GM12864 (cell line): ENCODE data around the gene SELENOO.

Source experiments
- DNase-seq: peaks from one replicate; pipeline ENCODE4 v3.0.0-alpha.2; 2011; ENCODE audit warnings: low read depth
- H3K4me3 ChIP-seq: 2 replicates; pipeline ENCODE4 v1.5.1; 2011; ENCODE audit warnings: mild to moderate bottlenecking, low read depth, low read length, control low read depth
- CTCF ChIP-seq: IDR thresholded peaks from 2 replicates; pipeline ENCODE4 v1.5.1; 2011; ENCODE audit warnings: low read depth, mild to moderate bottlenecking, moderate library complexity, low read length, control low read depth, inconsistent platforms; ENCODE audit errors: missing control alignments

Gene SELENOO

GRCh38 chr22:50178871-50179869 is 21.6 kb upstream of the SELENOO start:
- no peak for DNase-seq
- H3K4me3 ChIP-seq: no peak overlapping the region
- TF ChIP-seq CTCF: no peak

DNA sequence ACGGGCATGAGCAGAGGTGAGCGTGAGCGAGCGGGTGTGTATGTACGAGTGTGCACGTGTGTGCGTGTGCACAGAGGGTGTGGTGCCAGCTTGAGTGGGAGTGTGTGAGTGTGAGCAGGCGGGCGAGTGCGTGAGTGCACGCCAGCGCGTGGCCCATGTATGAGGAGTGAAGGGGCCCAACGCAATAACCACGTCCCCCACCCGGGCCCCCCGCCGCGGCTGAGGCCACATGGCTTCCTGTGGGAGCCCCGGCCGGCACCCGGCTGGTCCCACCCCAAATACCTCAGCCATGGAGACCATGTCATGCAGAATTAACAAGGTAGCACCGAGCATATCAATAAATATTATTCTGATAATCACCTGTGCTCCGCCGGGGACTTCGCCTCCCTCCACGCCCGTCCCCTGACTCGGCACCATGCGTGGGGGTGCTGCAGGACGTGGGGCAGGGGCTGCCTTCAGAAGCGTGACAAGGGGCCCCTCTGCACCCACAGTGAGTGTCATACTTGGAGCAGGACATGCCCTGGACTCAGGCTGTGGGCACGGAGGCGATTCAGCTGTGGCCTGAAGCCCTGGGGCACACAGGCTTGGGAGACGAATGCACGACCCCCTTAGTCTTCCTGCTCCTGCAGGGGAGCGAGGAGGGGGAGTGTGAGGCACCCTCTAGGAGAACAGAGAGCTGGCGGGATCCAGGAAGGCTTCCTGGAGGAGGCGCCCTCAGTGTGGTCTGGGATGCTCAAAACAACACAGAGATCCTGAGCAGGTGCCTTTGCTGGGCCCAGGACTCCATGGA is 20.7 kb upstream of the SELENOO start:
- no peak overlapping the region for H3K4me3 ChIP-seq
- no peak for DNase-seq

GRCh38 chr22:50180727-50181521 is 19.9 kb upstream of the SELENOO start:
- DNase-seq: no peak
- no peak for TF ChIP-seq CTCF
- no peak overlapping the region for H3K4me3 ChIP-seq

More for the DNA sequence above, 20.7 kb upstream of the SELENOO start:
- no peak for TF ChIP-seq CTCF

DNA sequence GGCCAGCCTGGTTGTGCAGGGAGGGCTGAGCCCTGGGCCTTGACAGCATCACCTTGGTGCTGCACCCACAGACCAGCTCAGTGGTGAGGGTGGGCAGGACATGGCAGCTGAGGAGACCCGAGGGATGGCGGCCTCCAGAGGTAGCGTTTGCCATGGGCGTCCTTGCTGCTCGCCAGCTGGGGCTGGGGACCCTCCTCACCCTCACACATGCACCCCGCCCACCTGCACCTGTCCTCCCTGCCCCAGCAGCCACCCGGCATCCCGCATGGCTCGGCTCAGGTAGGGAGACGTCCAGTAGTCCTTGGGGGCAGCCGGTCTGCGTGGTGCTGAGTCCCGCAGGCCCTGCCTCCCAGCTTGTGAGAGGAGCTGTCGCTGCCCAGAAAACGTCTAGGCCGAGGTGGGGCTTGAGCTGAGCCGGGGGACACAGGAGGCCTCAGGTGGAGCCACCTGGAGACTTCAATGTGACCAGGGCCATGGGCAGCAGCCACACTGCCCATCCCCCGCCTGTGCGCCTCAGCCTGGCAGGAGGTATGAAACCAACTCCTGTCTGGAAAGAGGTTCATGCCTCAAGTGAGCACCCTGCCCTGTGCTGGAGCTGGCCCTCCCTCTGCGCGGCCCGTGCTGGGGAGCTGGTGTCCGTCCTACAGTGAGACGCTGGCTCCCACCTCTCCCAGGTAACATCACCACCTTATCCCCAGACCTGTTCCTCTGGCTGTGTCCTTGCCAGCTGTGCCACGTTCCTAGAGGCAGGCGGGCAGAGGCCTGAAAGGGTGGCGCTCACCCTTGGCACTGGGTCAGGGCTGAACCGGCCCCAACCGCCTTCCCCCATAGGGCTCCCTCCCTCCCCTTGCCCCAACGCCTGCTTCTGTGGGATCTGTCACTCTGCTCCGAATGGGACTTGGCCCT is 18.4 kb upstream of the SELENOO start:
- no peak for TF ChIP-seq CTCF
- no peak for DNase-seq

DNA sequence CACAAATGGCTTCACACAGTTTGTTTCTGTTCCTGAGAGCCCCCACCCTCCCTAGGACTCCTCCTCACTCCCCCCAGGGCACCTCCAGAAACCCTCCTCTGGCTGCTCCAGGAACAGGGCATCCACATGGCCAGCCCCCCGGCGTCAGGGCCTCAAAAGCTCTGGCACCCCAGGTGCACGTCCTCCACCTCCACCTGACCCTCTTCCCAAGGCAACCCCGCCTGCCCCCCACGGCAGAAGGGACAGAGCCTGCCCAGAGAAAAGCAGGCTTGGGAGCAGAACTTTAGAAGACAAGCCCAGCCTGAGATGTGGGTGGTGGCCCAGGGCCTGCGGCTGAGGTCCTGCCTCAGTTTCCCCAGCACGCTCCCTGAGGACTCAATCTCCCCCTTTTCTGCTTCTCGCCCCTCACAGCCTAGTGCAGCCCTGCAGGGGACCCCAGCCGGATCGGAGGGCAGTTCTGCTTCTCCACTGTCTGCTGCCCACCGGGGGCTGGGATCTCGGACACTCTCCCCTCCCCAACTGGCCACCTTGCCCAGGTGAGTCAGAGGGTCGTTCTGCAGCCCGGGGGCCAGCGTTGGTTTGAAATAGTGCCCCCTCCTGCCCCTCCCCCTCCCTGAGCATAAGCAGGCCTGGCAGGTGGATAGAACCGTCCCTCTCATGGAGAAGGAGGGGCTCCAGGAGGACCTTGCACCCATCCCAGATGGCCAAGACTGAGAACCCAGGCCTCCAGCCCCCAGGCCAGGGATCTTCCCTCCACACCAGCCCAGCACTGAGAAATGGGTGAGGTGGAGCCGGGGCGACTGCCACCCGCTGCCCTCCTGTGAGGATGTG is 17.5 kb upstream of the SELENOO start:
- H3K4me3 ChIP-seq: no peak overlapping the region
- no peak for DNase-seq
- TF ChIP-seq CTCF: no peak

More for the DNA sequence above, 18.4 kb upstream of the SELENOO start:
- no peak overlapping the region for H3K4me3 ChIP-seq
